Tibial nerve (tissue), 4 donors: ENCODE data around the gene ADAR.

Source experiments
- CTCF ChIP-seq, 5 experiments: fragments of 200-600 bp in 3 of 5; fragments of 450-650 bp in 2 of 5; sonication (generic) in 3 of 5; IDR thresholded peaks; one replicate each; pipeline ENCODE4 v1.5.1; 2016 to 2019; ENCODE audit warnings: antibody characterized with exemption in 5 of 5, mild to moderate bottlenecking in 3 of 5, moderate library complexity in 2 of 5
- EP300 ChIP-seq, 2 donors: sonication (generic); formaldehyde crosslinking; IDR thresholded peaks; one replicate each; pipeline ENCODE4 v1.6.1; 2017; ENCODE audit warnings: antibody characterized with exemption in 2 of 2, mild to moderate bottlenecking in 1 of 2
- POLR2A ChIP-seq, 2 donors: fragments of 450-650 bp; IDR thresholded peaks; one replicate each; pipeline ENCODE4 v1.6.1; 2017; ENCODE audit warnings: antibody characterized with exemption in 2 of 2, mild to moderate bottlenecking in 2 of 2, moderate library complexity in 2 of 2

DNA sequence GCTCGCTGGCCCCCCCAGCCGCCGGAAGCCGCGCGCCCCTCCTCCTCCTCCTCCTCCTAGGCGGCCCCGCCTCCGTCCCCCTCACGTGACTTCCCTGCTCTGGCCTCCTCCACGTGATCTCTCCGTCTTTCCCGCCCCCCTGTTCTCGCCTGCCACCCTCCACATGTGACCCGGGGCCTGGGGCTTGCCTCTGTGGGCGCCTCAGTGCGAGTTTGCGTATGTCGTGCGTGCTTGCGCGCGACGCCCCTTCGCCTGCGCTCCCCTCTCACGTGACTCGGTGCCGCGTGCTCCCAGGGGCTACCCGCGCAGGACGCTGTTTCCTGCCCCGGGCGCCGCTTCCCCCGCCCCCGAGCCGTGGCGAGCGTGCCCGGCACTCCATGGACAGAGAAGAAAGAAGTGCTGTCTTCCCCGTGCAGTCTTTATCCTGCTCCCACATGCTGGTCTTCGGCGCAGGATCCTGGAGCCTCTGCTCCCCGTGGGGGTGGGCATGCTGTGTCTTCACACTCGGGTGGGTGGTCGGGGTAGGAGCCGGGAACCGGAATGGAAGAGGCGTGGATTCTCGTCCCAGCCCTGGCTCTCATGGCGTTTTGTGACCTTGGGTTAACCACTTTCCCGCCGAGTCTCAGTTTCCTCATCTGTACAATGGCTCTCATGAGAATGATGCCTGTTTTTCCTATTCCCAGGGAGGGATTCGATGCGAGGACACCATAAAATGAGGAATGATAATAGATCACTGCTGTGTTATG is 49.1 kb downstream of the ADAR start:
- TF ChIP-seq CTCF (IDR thresholded peaks at IDR 0.05) = peak in 1 of 5 experiments; percentile 42
- TF ChIP-seq POLR2A (IDR thresholded peaks at IDR 0.05) = peak; percentile 38 to 62
- TF ChIP-seq EP300 (IDR thresholded peaks at IDR 0.05) = peak; percentile 98 to 99
